Measurements from ENCODE around the gene ZNF136.

ZNF136 gene

DNA sequence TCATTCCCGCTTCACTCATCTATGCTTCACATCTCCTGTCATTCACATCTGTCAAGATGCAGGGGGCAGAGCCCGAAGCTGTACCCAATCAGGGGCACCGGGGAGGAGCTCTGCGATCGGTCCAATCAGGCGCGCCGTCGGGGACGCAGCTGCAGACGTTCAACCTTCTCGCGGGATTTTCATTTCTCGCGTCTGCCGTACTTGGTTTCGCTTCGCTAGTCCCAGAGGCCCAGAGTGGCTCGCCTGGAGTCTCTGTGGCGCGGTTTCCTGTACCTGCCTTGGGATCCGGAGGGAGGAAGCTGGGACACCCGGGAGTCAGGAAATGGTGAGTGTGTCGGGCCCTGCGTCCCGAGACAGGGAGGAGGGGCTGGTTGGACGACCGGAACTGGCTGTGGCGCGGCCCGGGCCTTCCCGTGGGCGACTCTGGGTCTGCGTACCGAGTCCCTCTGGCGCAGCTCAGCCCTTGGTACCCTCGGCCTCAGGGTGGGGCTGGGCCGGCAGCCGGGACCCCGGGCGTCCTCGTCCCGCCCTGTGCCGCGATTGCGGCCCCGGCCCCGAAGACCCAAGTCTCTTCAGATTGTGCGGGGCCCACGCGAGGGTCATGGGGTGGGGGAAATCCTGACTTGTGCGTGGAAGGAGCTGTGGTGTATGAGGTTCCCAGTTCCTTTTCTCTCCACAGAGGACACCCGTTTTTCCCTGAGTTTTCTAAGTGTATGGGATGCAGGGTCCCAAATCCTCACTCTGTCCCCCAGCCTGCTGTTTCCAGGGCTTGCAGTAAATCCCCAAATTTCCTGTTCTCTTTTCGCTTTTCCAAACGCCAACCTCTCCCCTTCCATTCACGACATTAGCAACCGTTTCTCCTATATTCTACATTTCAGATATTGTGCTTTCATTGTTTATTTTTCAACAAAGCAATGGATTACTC lies at the start of gene ZNF136:
ZNF136 (plus strand) TSS at position 215 of the 925 bp plus-strand sequence; CDS start at position 323, 108 bp downstream.
- peak; percentile 93 for DNase-seq (ENCODE audit: low spot score)

GRCh38 chr19:12113121-12113520 lies 49.8 kb upstream of the ZNF136 start:
- DNase-seq (ENCODE audit: low spot score): no peak

- no peak for DNase-seq (ENCODE audit: low spot score)
These were observed 45.5 kb upstream of the ZNF136 start for GRCh38 chr19:12117201-12117970.

DNA sequence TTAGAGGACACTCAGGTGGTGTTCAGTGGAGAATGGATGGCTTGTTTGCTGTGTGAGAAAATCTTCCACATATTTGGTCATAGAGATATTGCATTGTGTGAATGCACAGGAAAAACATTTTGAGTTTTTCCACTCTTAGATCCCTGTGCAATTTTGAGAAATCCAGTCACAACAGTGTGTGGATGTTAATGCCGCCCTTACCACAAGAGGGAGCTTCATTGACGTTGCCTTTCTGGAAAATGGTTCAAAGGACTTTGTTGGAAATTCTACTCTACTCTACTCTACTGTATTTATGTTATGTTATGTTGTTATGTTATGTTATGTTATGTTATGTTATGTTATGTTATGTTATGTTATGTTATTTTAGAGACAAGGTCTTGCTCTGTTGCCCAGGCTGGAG lies 36.2 kb upstream of the ZNF136 start:
- DNase-seq (ENCODE audit: low spot score): peak; percentile 19

- DNase-seq (ENCODE audit: low spot score): no peak
These were observed 29.8 kb upstream of the ZNF136 start for GRCh38 chr19:12133069-12133468.

- peak; percentile 39 for DNase-seq (ENCODE audit: low spot score)
These were observed 25.5 kb upstream of the ZNF136 start for GRCh38 chr19:12137221-12137940.

GRCh38 chr19:12139269-12139668 lies 23.6 kb upstream of the ZNF136 start:
- DNase-seq (ENCODE audit: low spot score): no peak

DNA sequence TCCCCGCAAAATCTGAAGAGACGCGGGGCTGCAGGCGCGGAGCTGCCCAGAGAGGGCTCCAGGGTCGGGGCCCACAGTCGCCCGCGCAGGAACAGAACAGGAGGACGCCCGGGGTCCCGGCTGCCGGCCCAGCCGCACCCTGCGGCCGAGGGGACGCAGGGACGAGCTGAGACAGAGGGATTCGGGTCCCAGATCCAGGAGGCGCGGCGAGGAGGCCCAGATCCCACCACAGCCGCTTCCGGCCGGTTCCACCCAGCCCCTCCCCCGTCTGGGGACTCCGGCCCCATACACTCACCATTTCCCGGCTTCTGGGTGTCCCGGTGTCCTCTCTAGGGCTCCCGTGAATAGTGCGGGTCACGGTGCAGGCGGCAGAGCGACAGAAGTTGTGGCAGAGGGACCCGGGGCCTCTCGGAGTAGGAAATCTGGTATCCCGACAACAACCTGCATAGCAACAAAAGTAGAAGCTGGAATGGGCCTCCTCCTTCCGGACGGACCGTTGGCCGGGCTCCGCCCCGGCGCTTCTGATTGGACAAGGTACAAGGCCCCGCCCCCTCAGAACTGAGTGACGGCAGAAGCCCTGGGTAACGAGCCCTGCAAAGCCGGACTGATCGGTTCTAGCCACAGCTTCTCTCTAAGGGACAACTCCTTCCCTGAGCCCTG lies 22.9 kb upstream of the ZNF136 start, which contains the start of gene ZNF20:
ZNF20 (minus strand) TSS at position 466 of the 660 bp plus-strand sequence; CDS start at position 298, 168 bp downstream.
- DNase-seq (ENCODE audit: low spot score): peak; percentile 90

GRCh38 chr19:12140545-12141404 lies 22.1 kb upstream of the ZNF136 start:
- DNase-seq (ENCODE audit: low spot score): peak; percentile 86

GRCh38 chr19:12141405-12141736 lies 21.5 kb upstream of the ZNF136 start:
- no peak for DNase-seq (ENCODE audit: low spot score)

- no peak for DNase-seq (ENCODE audit: low spot score)
These were observed 17.5 kb upstream of the ZNF136 start for GRCh38 chr19:12145348-12145747.

DNA sequence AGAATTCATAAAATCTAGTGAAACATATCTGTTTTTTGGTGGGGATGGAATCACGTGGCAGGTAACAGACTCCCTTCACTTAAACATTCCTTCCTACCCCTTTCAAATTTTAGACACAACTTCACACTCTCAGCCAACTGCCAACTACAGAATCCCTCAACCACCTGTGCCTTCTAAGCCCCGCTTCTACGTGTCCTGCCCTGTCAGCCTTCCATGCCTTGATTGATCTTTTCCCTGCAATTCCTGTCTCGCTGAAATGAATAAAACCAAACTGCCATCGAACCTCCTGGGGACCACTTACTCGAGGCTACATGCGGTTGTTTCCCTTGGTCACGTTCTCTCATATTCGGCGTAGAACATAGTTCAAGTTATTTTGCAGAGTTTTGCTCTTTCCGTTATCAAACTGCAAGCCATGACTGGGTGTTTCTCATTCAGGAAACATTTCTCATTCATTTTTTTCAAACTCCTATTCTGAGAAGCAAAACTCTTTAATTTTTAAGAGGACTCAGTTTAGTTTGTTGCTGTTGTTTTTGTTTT lies 7.5 kb upstream of the ZNF136 start:
- DNase-seq (ENCODE audit: low spot score): no peak

GRCh38 chr19:12156223-12157058 lies 6.5 kb upstream of the ZNF136 start, which contains the start of gene ZNF625:
ZNF625 (minus strand) TSS chr19:12156734; CDS start chr19:12156558, 176 bp downstream.
- no peak for DNase-seq (ENCODE audit: low spot score)

- no peak for DNase-seq (ENCODE audit: low spot score)
These were observed 3.0 kb upstream of the ZNF136 start for GRCh38 chr19:12159773-12160414.

- DNase-seq (ENCODE audit: low spot score): no peak
These were observed 399 bp upstream of the ZNF136 start for GRCh38 chr19:12162513-12162881.

DNA sequence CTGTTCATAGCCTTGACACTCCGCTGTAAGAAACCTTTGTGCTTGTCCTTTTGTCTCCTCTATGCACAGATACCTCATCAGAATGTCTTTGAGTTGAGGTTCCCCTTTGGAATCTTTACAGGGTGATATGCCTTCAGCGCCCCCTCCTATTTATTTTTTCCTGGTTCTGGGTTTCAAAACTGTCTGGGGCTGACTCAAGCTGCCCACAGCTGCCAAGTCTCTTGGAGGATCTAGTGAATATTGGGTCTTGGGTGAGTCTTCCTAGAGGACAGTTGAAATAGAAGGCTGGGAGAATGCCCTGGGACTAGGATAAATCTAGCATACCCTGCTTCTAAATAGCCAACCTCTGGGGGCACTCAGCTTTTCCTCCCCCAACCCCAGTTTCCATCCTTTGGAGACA lies 930 bp downstream of the ZNF136 start:
- no peak for DNase-seq (ENCODE audit: low spot score)

DNA sequence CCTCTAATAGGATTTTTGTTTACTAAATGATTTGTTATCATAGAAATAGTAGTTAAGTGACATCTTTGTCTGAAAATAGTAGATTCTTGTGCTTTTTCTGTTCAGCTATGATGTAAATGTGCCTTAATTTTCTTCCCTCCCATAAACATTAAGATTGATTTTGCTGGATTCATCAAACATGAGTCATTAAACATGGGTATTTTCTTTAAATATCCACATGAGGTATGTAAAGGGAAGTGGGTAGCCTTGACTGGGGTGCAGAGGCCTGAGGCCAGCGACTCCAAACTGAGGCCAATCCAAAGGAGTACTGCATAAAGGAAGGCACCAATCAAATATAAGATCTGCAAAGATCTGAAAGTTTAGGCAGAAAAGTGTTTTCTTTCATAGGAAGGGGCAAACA lies 3.7 kb downstream of the ZNF136 start:
- no peak for DNase-seq (ENCODE audit: low spot score)

DNA sequence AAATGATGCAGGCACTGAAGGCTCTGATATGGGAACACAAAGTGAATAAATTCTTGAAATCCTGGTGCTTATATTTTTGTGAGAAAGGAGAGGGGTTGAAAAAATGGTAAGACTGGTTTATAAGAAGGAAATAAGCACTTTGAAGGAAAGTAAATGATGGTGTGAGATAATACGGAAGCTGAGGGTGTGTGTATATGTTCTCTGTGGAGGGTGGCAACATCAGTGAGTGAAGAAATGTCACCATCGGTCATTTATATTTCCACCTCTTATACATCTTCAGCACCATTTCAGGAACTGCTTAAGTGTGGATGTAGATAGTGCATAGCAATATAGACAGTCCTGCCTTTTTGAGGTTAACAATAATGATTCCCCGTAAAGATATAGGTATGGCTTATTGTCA lies 17.5 kb downstream of the ZNF136 start:
- no peak for DNase-seq (ENCODE audit: low spot score)

DNA sequence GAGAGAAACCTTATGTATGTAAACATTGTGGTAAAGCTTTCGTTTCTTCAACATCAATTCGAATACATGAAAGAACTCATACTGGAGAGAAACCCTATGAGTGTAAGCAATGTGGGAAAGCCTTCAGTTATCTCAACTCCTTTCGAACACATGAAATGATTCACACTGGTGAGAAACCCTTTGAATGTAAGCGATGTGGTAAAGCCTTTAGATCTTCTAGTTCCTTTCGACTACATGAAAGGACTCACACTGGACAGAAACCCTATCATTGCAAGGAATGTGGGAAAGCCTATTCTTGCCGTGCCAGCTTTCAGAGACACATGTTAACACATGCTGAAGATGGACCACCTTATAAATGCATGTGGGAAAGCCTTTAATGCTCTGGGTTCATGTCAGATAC lies 24.7 kb downstream of the ZNF136 start:
- DNase-seq (ENCODE audit: low spot score): no peak

Data from CD4-positive, alpha-beta T cell treated with Interleukin-15 for 4 hours (primary cell).